ENCODE data around the gene CBR3. TPM values are rescaled to one million over a fixed set of nuclear protein-coding genes. Genes with fewer than 3 reads are reported as not detected.
A peak's percentile ranks its signal among the peaks of the same experiment; 100 is the strongest.

CBR3 gene
- total and polyA plus RNA-seq, 9 of the 15 experiments (the other 6 are each of a cell fraction or from before 2014, with no cell fraction given) = not detected

DNA sequence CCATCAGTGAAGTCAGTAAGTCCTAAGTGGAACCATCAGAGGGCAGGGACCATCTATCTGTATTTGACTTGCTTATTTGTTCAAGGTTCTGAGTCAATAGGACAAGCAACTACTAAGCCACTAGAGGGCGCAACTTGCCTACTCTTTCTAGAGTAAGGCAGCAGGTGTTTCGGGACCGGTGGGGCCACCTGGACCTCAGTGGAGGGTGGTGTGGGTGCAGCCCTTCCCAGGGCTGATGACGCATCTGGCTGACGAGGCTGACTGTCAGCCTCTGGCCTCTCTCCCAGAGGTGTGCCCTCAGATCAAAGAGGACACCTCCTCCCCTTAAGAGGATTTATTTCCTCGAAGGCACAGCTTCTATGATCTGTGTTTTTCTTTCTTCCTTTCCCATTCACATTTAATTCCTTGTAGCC, 6.6 kb downstream of the CBR3 start (continued):
- TF ChIP-seq, protein P1, sequence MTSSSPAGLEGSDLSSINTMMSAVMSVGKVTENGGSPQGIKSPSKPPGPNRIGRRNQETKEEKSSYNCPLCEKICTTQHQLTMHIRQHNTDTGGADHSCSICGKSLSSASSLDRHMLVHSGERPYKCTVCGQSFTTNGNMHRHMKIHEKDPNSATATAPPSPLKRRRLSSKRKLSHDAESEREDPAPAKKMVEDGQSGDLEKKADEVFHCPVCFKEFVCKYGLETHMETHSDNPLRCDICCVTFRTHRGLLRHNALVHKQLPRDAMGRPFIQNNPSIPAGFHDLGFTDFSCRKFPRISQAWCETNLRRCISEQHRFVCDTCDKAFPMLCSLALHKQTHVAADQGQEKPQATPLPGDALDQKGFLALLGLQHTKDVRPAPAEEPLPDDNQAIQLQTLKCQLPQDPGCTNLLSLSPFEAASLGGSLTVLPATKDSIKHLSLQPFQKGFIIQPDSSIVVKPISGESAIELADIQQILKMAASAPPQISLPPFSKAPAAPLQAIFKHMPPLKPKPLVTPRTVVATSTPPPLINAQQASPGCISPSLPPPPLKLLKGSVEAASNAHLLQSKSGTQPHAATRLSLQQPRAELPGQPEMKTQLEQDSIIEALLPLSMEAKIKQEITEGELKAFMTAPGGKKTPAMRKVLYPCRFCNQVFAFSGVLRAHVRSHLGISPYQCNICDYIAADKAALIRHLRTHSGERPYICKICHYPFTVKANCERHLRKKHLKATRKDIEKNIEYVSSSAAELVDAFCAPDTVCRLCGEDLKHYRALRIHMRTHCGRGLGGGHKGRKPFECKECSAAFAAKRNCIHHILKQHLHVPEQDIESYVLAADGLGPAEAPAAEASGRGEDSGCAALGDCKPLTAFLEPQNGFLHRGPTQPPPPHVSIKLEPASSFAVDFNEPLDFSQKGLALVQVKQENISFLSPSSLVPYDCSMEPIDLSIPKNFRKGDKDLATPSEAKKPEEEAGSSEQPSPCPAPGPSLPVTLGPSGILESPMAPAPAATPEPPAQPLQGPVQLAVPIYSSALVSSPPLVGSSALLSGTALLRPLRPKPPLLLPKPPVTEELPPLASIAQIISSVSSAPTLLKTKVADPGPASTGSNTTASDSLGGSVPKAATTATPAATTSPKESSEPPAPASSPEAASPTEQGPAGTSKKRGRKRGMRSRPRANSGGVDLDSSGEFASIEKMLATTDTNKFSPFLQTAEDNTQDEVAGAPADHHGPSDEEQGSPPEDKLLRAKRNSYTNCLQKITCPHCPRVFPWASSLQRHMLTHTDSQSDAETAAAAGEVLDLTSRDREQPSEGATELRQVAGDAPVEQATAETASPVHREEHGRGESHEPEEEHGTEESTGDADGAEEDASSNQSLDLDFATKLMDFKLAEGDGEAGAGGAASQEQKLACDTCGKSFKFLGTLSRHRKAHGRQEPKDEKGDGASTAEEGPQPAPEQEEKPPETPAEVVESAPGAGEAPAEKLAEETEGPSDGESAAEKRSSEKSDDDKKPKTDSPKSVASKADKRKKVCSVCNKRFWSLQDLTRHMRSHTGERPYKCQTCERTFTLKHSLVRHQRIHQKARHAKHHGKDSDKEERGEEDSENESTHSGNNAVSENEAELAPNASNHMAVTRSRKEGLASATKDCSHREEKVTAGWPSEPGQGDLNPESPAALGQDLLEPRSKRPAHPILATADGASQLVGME (CRISPR knock-in tag; IDR thresholded peaks at IDR 0.05) = 0 out of 2 replicates have a peak, but pooled peaks have one; percentile 49
- TF ChIP-seq, protein P2, sequence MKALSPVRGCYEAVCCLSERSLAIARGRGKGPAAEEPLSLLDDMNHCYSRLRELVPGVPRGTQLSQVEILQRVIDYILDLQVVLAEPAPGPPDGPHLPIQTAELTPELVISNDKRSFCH (CRISPR knock-in tag; IDR thresholded peaks at IDR 0.05) = no peak
- TF ChIP-seq, protein P2 (tag; IDR thresholded peaks at IDR 0.05) = peak; percentile 40; the same call in 1 of the 2 replicates
- no peak for TF ChIP-seq EP400 (IDR thresholded peaks at IDR 0.05)
- no peak for TF ChIP-seq BRD4 (IDR thresholded peaks at IDR 0.05)
- TF ChIP-seq, protein P3, sequence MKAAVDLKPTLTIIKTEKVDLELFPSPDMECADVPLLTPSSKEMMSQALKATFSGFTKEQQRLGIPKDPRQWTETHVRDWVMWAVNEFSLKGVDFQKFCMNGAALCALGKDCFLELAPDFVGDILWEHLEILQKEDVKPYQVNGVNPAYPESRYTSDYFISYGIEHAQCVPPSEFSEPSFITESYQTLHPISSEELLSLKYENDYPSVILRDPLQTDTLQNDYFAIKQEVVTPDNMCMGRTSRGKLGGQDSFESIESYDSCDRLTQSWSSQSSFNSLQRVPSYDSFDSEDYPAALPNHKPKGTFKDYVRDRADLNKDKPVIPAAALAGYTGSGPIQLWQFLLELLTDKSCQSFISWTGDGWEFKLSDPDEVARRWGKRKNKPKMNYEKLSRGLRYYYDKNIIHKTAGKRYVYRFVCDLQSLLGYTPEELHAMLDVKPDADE (conservative IDR thresholded peaks at IDR 0.05; ENCODE audit: control insufficient read depth, low read depth, low read length) = no peak
- TF ChIP-seq, protein P4, sequence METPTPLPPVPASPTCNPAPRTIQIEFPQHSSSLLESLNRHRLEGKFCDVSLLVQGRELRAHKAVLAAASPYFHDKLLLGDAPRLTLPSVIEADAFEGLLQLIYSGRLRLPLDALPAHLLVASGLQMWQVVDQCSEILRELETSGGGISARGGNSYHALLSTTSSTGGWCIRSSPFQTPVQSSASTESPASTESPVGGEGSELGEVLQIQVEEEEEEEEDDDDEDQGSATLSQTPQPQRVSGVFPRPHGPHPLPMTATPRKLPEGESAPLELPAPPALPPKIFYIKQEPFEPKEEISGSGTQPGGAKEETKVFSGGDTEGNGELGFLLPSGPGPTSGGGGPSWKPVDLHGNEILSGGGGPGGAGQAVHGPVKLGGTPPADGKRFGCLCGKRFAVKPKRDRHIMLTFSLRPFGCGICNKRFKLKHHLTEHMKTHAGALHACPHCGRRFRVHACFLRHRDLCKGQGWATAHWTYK (CRISPR knock-in tag; IDR thresholded peaks at IDR 0.05) = 0 out of 2 replicates have a peak, but pooled peaks have one; percentile 15
- TF ChIP-seq FOXJ2 (tag; IDR thresholded peaks at IDR 0.05) = no peak
- TF ChIP-seq, protein P5, sequence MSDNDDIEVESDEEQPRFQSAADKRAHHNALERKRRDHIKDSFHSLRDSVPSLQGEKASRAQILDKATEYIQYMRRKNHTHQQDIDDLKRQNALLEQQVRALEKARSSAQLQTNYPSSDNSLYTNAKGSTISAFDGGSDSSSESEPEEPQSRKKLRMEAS (CRISPR knock-in tag; IDR thresholded peaks at IDR 0.05) = peak; percentile 53; the same call in 1 of the 2 replicates
- TF ChIP-seq, protein P6, sequence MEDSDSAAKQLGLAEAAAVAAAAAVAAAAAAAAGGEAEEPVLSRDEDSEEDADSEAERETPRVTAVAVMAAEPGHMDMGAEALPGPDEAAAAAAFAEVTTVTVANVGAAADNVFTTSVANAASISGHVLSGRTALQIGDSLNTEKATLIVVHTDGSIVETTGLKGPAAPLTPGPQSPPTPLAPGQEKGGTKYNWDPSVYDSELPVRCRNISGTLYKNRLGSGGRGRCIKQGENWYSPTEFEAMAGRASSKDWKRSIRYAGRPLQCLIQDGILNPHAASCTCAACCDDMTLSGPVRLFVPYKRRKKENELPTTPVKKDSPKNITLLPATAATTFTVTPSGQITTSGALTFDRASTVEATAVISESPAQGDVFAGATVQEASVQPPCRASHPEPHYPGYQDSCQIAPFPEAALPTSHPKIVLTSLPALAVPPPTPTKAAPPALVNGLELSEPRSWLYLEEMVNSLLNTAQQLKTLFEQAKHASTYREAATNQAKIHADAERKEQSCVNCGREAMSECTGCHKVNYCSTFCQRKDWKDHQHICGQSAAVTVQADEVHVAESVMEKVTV (CRISPR knock-in tag; IDR thresholded peaks at IDR 0.05) = peak; percentile 93
- TF ChIP-seq ZNF75A (CRISPR knock-in tag; IDR thresholded peaks at IDR 0.05) = no peak
- peak; percentile 53; the same call in 1 of the 2 replicates for TF ChIP-seq ARID2 (IDR thresholded peaks at IDR 0.05)
- TF ChIP-seq ZFPM2 (CRISPR knock-in tag; IDR thresholded peaks at IDR 0.05) = no peak
- peak; percentile 70 for TF ChIP-seq RB1 (IDR thresholded peaks at IDR 0.05; ENCODE audit: low read depth)
- TF ChIP-seq CREM (IDR thresholded peaks at IDR 0.05; ENCODE audit: low read depth) = peak; percentile 46; the same call in 1 of the 2 replicates

Data from K562 (cell line).